D721Med (cell line): Measurements from ENCODE around the gene SLC10A3.

Experiments
- DNase-seq: peaks from one replicate; pipeline ENCODE4 v3.0.0; 2011; ENCODE audit warnings: low spot score; ENCODE audit not compliant: insufficient read length
- FAIRE-seq: peaks from 2 replicates; lab custom pipeline; 2011; peaks lifted over from hg19 to GRCh38; lab: Jason Lieb, UNC
- TF ChIP-seq, protein P1 (sequence below): IDR thresholded peaks from 2 replicates; pipeline ENCODE4 v1.5.1; 2012; ENCODE audit warnings: mild to moderate bottlenecking, control low read depth; ENCODE audit not compliant: insufficient read depth; ENCODE audit errors: missing control alignments

SLC10A3 gene

GRCh38 chrX:154516656-154517100 lies 26.2 kb upstream of the SLC10A3 start:
- FAIRE-seq (peak; percentile 55), DNase-seq (no peak)
- TF ChIP-seq, protein P1, sequence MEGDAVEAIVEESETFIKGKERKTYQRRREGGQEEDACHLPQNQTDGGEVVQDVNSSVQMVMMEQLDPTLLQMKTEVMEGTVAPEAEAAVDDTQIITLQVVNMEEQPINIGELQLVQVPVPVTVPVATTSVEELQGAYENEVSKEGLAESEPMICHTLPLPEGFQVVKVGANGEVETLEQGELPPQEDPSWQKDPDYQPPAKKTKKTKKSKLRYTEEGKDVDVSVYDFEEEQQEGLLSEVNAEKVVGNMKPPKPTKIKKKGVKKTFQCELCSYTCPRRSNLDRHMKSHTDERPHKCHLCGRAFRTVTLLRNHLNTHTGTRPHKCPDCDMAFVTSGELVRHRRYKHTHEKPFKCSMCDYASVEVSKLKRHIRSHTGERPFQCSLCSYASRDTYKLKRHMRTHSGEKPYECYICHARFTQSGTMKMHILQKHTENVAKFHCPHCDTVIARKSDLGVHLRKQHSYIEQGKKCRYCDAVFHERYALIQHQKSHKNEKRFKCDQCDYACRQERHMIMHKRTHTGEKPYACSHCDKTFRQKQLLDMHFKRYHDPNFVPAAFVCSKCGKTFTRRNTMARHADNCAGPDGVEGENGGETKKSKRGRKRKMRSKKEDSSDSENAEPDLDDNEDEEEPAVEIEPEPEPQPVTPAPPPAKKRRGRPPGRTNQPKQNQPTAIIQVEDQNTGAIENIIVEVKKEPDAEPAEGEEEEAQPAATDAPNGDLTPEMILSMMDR, result no peak

GRCh38 chrX:154515966-154516655 lies 25.7 kb upstream of the SLC10A3 start, which contains the start of gene FAM3A:
Gene FAM3A, minus strand, starts transcription at chrX:154516232. Its CDS starts 460 bp downstream, at chrX:154515772.
- no peak for FAIRE-seq
- TF ChIP-seq, protein P1, result no peak
- DNase-seq, result peak; percentile 38

DNA sequence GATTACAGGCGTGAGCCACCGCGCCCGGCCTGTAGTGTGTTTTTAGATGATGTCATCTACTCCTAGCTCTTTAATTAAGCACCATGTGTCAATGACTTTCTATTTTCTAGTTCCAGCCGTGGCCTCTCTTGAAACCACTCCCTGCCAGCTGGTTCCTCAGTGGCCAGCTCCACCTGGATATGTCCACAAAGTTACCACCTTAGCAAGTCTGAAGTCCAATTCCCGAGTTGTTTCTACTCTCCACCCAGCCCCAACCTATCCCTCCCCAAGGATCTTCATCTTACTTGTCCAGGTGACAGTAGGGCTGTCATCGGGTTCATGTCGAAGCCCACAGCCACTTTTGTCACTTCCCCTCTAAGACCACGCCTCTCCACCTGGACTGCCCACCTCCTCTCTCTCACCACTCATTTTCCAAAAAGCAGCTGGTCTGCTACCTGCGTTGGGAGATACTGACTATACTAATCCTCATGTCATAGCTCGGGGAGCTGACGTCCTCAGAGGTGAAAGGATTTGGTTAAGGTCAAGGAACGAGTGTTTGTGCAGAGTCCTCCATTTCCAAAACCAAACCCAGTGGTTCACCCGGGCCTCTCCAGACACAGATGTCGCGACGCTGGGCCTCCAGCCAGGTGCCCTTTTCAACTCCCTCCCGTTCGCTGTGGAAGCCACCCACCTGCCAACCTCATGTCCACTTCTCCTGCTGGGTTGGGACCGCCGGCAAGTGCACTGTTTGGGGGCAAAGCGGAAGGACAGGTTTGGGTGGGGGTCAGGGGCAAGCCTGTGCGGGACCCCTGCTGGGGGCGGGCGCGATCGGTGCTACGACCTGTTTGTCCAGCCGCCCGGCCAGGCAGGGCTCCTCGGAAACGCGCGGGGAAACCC lies 24.9 kb upstream of the SLC10A3 start:
- TF ChIP-seq, protein P1, result no peak
- DNase-seq, result no peak
- no peak for FAIRE-seq

DNA sequence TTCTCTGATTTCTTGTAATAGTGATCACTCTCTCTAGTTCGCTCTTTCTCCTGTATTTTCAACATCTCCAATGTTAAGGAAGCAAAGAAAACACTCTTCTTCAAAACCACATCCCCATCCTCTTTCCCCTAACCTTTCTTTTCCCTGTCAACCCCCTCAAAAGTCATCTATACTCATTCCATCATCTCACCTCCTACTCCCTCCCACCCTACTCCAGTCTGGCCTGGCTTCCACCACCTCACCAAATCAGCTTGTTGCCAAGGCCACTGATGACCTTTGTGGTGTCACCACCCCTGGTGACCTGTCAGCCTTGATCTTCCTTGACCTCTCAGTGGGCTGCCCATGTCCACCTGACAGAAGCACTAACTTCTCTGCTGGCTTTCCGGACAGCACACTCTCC lies 23.3 kb upstream of the SLC10A3 start:
- DNase-seq (no peak), FAIRE-seq (no peak)
- TF ChIP-seq, protein P1, result no peak

DNA sequence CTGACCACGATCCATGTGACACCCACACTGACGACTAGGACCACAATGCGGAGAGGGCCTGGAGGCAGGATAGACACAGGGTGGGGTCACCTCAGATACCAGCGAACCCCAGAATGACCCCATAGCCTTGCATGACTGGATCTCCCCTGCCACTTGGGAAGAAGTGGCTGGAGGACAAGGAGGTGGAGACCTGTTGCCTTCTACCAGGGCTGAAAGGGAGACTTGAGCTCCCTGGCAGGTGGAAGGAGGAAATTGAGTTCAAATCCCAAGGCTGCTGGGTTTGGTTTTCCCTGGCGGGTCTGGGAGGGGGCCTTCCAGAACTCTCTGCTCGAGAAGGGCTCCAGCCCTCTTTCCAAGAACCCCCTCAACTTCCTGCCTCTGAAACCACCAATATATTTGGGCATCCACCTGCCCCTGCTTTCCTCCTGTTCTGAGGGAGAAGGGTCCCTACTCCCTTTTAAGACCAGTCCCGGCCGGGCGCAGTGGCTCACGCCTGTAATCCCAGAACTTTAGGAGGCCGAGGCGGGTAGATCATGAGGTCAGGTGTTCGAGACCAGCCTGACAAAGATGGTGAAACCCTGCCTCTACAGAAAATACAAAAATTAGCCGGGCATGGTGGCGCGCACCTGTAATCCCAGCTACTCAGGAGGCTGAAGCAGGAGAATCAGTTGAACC lies 22.6 kb upstream of the SLC10A3 start:
- no peak for FAIRE-seq
- TF ChIP-seq, protein P1, result no peak
- DNase-seq, result no peak

DNA sequence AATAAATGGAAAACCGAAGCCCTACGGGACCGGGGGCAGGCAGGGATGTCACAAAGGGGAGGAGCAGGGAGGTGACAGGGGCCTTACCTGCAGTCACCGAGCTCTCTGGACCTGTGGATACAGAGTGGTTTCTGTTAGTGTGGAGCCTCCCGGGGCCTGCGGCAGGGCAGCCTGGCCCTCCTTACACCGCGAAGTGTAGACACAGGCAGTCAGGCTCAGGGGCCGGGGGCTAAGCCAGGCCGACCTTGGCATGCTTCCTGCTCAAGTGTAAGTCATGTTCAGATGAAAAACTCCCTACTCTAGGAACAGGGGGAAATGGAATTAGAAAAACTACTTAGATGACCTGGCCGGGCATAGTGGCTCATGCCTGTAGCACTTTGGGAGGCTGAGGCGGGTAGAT lies 21.3 kb upstream of the SLC10A3 start:
- DNase-seq (no peak), FAIRE-seq (no peak)
- TF ChIP-seq, protein P1, result no peak
